ENCODE results near the gene DOCK9. TPM values are rescaled to one million over a fixed set of nuclear protein-coding genes. Genes with fewer than 3 reads are reported as not detected.
A peak's percentile ranks its signal among the peaks of the same experiment; 100 is the strongest.
"Not testable (repeated sequence)": the region's sequence is repeated elsewhere in the genome, so short reads cannot be mapped to it uniquely, and the experiment has no call there.

Gene DOCK9
- total RNA-seq, 4 donors from 2014 or later, result 31.4 to 46.7 (median 45.6) TPM

DNA sequence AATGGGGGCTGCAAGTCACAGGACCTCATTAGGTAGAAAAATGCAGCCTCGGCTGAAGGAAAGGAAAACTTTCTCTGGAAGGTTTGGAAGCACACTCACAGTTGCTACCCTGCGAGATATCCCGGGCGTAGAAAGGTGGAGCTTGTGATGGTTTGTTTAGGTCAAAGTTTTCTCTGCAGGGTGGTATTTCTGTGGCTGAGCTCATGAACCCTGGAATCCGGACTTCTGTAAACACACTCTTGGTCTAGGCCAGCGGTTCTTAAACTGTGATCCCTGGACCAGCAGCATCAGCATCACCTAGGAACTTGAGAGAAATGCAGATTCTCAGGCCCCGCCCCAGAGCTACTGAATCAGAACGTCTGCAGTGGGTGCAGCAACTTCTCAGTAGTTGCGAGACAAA is 222.1 kb downstream of the DOCK9 start:
- intact Hi-C loops (cut with DNase I; ENCODE audit: low total_unique reads) (no loop called here), in situ Hi-C loops (cut with MboI; ENCODE audit: low sequenced_read_pairs in 4 of 4) (no loop called here)
- Histone ChIP-seq H3K9me3 (no peaks in the 10 kb centered on the region), H3K27ac (no peak overlapping the region), H3K4me3 (no peak overlapping the region), H3K27me3 (peaks cover 19 to 34% (median 28%) of the 10 kb centered on the region in 3 donors), H3K36me3 (no peaks in the 10 kb centered on the region), H3K4me1 (no peaks in the 10 kb centered on the region)
- DNase-seq (no peak), ATAC-seq (no peak)
- TF ChIP-seq, protein P1, sequence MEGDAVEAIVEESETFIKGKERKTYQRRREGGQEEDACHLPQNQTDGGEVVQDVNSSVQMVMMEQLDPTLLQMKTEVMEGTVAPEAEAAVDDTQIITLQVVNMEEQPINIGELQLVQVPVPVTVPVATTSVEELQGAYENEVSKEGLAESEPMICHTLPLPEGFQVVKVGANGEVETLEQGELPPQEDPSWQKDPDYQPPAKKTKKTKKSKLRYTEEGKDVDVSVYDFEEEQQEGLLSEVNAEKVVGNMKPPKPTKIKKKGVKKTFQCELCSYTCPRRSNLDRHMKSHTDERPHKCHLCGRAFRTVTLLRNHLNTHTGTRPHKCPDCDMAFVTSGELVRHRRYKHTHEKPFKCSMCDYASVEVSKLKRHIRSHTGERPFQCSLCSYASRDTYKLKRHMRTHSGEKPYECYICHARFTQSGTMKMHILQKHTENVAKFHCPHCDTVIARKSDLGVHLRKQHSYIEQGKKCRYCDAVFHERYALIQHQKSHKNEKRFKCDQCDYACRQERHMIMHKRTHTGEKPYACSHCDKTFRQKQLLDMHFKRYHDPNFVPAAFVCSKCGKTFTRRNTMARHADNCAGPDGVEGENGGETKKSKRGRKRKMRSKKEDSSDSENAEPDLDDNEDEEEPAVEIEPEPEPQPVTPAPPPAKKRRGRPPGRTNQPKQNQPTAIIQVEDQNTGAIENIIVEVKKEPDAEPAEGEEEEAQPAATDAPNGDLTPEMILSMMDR (IDR thresholded peaks at IDR 0.05 in 4 of 5, conservative IDR thresholded peaks at IDR 0.05 in 1 of 5), result no peak
- no peak for TF ChIP-seq POLR2A (IDR thresholded peaks at IDR 0.05)

DNA sequence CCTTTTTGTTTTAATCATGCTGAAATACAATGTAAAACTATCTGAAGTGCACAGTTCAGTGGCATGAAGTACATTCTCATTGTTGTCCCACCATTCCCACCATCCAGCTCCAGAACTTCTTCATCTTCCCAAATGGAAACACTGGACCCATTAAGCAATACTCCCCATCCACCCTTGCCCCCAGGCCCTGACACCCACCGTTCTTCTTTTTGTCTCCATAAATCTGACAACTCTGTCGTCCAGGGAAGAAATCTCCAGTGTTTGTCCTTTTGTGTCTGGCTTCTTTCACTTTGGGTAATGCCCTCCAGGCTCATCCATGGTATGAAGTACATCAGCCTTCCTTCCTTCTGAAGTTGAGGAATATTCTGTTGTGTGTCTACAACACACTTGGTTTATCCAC is 222.7 kb downstream of the DOCK9 start:
- no peaks in the 10 kb centered on the region for H3K9me3 ChIP-seq
- H3K36me3 ChIP-seq, result no peaks in the 10 kb centered on the region
- ATAC-seq (no peak), DNase-seq (no peak)
- in situ Hi-C loops (cut with MboI; ENCODE audit: low sequenced_read_pairs in 4 of 4) (no loop called here), intact Hi-C loops (cut with DNase I; ENCODE audit: low total_unique reads) (no loop called here)
- no peak overlapping the region for H3K27ac ChIP-seq
- no peaks in the 10 kb centered on the region for H3K4me1 ChIP-seq
- no peak for TF ChIP-seq POLR2A (IDR thresholded peaks at IDR 0.05)
- TF ChIP-seq, protein P1 (IDR thresholded peaks at IDR 0.05 in 4 of 5, conservative IDR thresholded peaks at IDR 0.05 in 1 of 5), result no peak
- H3K4me3 ChIP-seq, result no peak overlapping the region
- peaks cover 19 to 34% (median 30%) of the 10 kb centered on the region in 3 donors for H3K27me3 ChIP-seq

GRCh38 chr13:98754468-98754867 is 223.4 kb downstream of the DOCK9 start:
- H3K4me1 ChIP-seq; H3K9me3 ChIP-seq; H3K36me3 ChIP-seq; intact Hi-C loops (cut with DNase I; ENCODE audit: low total_unique reads); H3K4me3 ChIP-seq; in situ Hi-C loops (cut with MboI; ENCODE audit: low sequenced_read_pairs in 4 of 4); DNase-seq; H3K27ac ChIP-seq; ATAC-seq: not testable (repeated sequence)
- peaks cover 19 to 34% (median 30%) of the 10 kb centered on the region in 3 donors for H3K27me3 ChIP-seq

GRCh38 chr13:98752467-98753290 is 225.2 kb downstream of the DOCK9 start, which contains the start of gene SLC15A1:
Gene SLC15A1 (minus strand): TSS chr13:98752672. CDS start chr13:98752598, 74 bp downstream.
- in situ Hi-C loops (cut with MboI; ENCODE audit: low sequenced_read_pairs in 4 of 4), result no loop called here
- no peaks in the 10 kb centered on the region for H3K9me3 ChIP-seq
- intact Hi-C loops (cut with DNase I; ENCODE audit: low total_unique reads), result no loop called here
- H3K4me3 ChIP-seq, result peak within 1 kb of the TSS in 3 of 4 donors; percentile 21 to 35 (median 32)
- ATAC-seq (no peak), DNase-seq (no peak)
- no peak within 1 kb of the TSS for H3K27ac ChIP-seq
- TF ChIP-seq, protein P1 (IDR thresholded peaks at IDR 0.05 in 4 of 5, conservative IDR thresholded peaks at IDR 0.05 in 1 of 5), result no peak
- no peak for TF ChIP-seq POLR2A (IDR thresholded peaks at IDR 0.05)
- no peaks in the 10 kb centered on the region for H3K36me3 ChIP-seq
- no peaks in the 10 kb centered on the region for H3K4me1 ChIP-seq
- H3K27me3 ChIP-seq, result peaks cover 19 to 34% (median 30%) of the 10 kb centered on the region in 3 donors

- Histone ChIP-seq H3K36me3 (no peaks in the 10 kb centered on the region), H3K27me3 (peaks cover 19 to 34% (median 30%) of the 10 kb centered on the region in 3 donors), H3K4me3 (peak overlapping the region in 3 of 4 donors; percentile 21 to 35 (median 32)), H3K27ac (no peak overlapping the region), H3K4me1 (no peaks in the 10 kb centered on the region), H3K9me3 (no peaks in the 10 kb centered on the region)
- ATAC-seq, result no peak
- TF ChIP-seq, protein P1 (IDR thresholded peaks at IDR 0.05 in 4 of 5, conservative IDR thresholded peaks at IDR 0.05 in 1 of 5), result no peak
- no peak for TF ChIP-seq POLR2A (IDR thresholded peaks at IDR 0.05)
- in situ Hi-C loops (cut with MboI; ENCODE audit: low sequenced_read_pairs in 4 of 4) (no loop called here), intact Hi-C loops (cut with DNase I; ENCODE audit: low total_unique reads) (no loop called here)
- no peak for DNase-seq
These were observed 225.9 kb downstream of the DOCK9 start for GRCh38 chr13:98751861-98752466.

All from gastrocnemius medialis (tissue), 4 donors.